Nephron (organoid): Measurements from ENCODE around the gene KRTAP12-3.
"Not testable (repeated sequence)": the region's sequence is repeated elsewhere in the genome, so short reads cannot be mapped to it uniquely, and the experiment has no call there.

Source experiments
- H3K27ac Mint-ChIP-seq, 3 experiments: 2 replicates each; pipeline ENCODE4 v1.8.0; 2020; ENCODE audit warnings: mixed read lengths in 3 of 3, mild to moderate bottlenecking in 2 of 3, moderate library complexity in 1 of 3
- H3K27me3 Mint-ChIP-seq: 2 replicates; pipeline ENCODE4 v1.8.0; 2021; ENCODE audit warnings: low read depth, mild to moderate bottlenecking, moderate library complexity, mixed read lengths
- H3K36me3 Mint-ChIP-seq: 2 replicates; pipeline ENCODE4 v1.8.0; 2020; ENCODE audit warnings: low read depth, mixed read lengths
- H3K4me1 Mint-ChIP-seq: 2 replicates; pipeline ENCODE4 v1.8.0; 2020; ENCODE audit warnings: mixed read lengths
- H3K4me3 Mint-ChIP-seq, 3 experiments: 2 replicates each; pipeline ENCODE4 v1.8.0; 2020; ENCODE audit warnings: mild to moderate bottlenecking in 3 of 3, mixed read lengths in 3 of 3, moderate library complexity in 2 of 3
- H3K9me3 Mint-ChIP-seq: 2 replicates; pipeline ENCODE4 v1.8.0; 2020; ENCODE audit warnings: mixed read lengths
- CTCF ChIP-seq, 3 experiments: fragments of 200-600 bp; sonication (generic); IDR thresholded peaks; one replicate each; pipeline ENCODE4 v1.5.0; 2021; ENCODE audit warnings: antibody characterized with exemption in 3 of 3; ENCODE audit not compliant: unreplicated experiment in 3 of 3

Gene KRTAP12-3

GRCh38 chr21:44632067-44632466 lies 25.7 kb upstream of the KRTAP12-3 start:
- Mint-ChIP-seq H3K36me3 (peaks cover 13% of the 10 kb centered on the region), H3K9me3 (peaks cover 35% of the 10 kb centered on the region), H3K4me1 (no peaks in the 10 kb centered on the region), H3K4me3 (no peak overlapping the region), H3K27me3 (peaks cover 23% of the 10 kb centered on the region), H3K27ac (no peak overlapping the region)
- no peak for TF ChIP-seq CTCF (IDR thresholded peaks at IDR 0.05; ENCODE audit: unreplicated experiment in 3 of 3)

- Mint-ChIP-seq H3K9me3 (peaks cover 36% of the 10 kb centered on the region), H3K4me1 (no peaks in the 10 kb centered on the region), H3K4me3 (no peak overlapping the region), H3K36me3 (no peaks in the 10 kb centered on the region), H3K27me3 (peaks cover 18% of the 10 kb centered on the region), H3K27ac (no peak overlapping the region)
- no peak for TF ChIP-seq CTCF (IDR thresholded peaks at IDR 0.05; ENCODE audit: unreplicated experiment in 3 of 3)
These were observed 21.3 kb upstream of the KRTAP12-3 start for GRCh38 chr21:44636209-44637017.

- H3K27me3 Mint-ChIP-seq, result peaks cover 18% of the 10 kb centered on the region
- peaks cover 33% of the 10 kb centered on the region for H3K9me3 Mint-ChIP-seq
- no peaks in the 10 kb centered on the region for H3K36me3 Mint-ChIP-seq
- no peaks in the 10 kb centered on the region for H3K4me1 Mint-ChIP-seq
- TF ChIP-seq CTCF (IDR thresholded peaks at IDR 0.05; ENCODE audit: unreplicated experiment in 3 of 3), result no peak
- no peak within 1 kb of the TSS for H3K4me3 Mint-ChIP-seq
- H3K27ac Mint-ChIP-seq, result no peak within 1 kb of the TSS
These were observed 20.5 kb upstream of the KRTAP12-3 start, which contains the start of gene KRTAP10-10 for GRCh38 chr21:44637018-44637850. Gene KRTAP10-10 (plus strand): TSS chr21:44637356. CDS start chr21:44637418, 62 bp downstream.

- H3K36me3 Mint-ChIP-seq, result not testable (repeated sequence)
These were observed 19.8 kb upstream of the KRTAP12-3 start for GRCh38 chr21:44637851-44638348.

GRCh38 chr21:44638506-44639330 lies 19.0 kb upstream of the KRTAP12-3 start:
- not testable (repeated sequence) for H3K4me3 Mint-ChIP-seq, H3K36me3 Mint-ChIP-seq, H3K27ac Mint-ChIP-seq, H3K4me1 Mint-ChIP-seq
- peaks cover 13% of the 10 kb centered on the region for H3K27me3 Mint-ChIP-seq
- peaks cover 35% of the 10 kb centered on the region for H3K9me3 Mint-ChIP-seq

More at GRCh38 chr21:44637851-44638348, 19.8 kb upstream of the KRTAP12-3 start:
- H3K27ac Mint-ChIP-seq, H3K4me3 Mint-ChIP-seq, H3K4me1 Mint-ChIP-seq: not testable (repeated sequence)
- peaks cover 18% of the 10 kb centered on the region for H3K27me3 Mint-ChIP-seq
- H3K9me3 Mint-ChIP-seq, result peaks cover 33% of the 10 kb centered on the region

- Mint-ChIP-seq H3K9me3 (peaks cover 40% of the 10 kb centered on the region), H3K4me1 (no peaks in the 10 kb centered on the region), H3K27ac (no peak overlapping the region), H3K36me3 (no peaks in the 10 kb centered on the region), H3K27me3 (peaks cover 13% of the 10 kb centered on the region), H3K4me3 (no peak overlapping the region)
- TF ChIP-seq CTCF (IDR thresholded peaks at IDR 0.05; ENCODE audit: unreplicated experiment in 3 of 3), result no peak
These were observed 18.4 kb upstream of the KRTAP12-3 start for GRCh38 chr21:44639331-44639655.
